ENCODE data around the gene B4GALNT3.

The B4GALNT3 gene

DNA sequence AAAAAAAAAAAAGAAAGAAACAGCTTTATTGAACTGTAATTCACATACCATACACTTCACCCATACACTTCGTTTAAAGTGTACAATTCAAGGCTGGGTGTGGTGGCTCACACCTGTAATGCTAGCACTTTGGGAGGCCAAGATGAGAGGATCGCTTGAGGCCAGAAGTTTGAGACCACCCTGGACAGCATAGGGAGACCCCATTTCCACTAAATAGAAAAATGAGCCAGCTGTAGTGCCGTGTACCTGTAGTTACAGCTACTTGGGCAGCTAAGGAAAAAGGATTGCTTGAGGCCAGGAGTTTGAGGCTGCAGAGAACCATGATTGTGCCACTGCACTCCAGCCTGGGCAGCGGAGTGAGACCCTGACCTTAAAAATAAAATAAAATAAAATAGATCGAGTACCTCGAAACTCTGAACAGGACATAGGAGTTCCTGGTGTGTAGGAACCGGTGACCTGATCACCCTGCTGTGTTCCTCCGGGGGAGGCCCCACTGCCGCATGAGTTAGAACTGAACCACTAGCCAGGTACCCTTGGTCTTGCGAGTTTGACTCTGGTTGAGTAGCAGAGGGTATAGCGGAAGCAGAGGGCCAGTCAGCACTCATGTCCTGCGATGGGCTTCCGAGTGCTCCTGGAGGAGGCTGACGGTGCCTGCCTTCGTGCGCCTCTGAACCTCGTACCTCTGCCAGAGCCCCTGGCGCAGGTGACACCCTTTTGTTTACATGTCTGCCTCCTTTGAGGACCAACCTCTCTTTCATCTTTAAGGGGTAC is 80.0 kb downstream of the B4GALNT3 start:
- no peak for DNase-seq (ENCODE audit: low read depth)

- no peak for DNase-seq (ENCODE audit: low read depth)
Measured at GRCh38 chr12:541676-542324, 82.1 kb downstream of the B4GALNT3 start.

- DNase-seq (ENCODE audit: low read depth) = no peak
Measured at GRCh38 chr12:542395-543113, 82.8 kb downstream of the B4GALNT3 start.

- DNase-seq (ENCODE audit: low read depth) = no peak
Measured at GRCh38 chr12:543114-543451, 83.3 kb downstream of the B4GALNT3 start.

DNA sequence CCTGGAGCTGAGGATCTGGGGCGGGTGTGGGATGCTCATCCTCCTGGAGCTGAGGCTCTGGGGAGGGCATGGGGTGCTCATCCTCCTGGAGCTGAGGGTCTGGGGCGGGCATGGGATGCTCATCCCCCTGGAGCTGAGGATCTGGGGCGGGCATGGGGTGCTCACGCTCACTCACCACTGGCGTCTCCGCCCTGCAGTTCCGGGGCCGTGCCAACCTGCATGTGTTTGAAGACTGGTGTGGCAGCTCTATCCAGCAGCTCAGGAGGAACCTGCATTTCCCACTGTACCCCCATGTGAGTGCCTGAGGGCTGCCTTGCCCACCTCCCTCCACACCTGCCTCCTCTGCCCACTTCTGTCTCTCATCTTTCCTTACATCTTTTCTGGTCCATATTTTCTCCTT is 84.4 kb downstream of the B4GALNT3 start:
- DNase-seq (ENCODE audit: low read depth) = no peak

DNA sequence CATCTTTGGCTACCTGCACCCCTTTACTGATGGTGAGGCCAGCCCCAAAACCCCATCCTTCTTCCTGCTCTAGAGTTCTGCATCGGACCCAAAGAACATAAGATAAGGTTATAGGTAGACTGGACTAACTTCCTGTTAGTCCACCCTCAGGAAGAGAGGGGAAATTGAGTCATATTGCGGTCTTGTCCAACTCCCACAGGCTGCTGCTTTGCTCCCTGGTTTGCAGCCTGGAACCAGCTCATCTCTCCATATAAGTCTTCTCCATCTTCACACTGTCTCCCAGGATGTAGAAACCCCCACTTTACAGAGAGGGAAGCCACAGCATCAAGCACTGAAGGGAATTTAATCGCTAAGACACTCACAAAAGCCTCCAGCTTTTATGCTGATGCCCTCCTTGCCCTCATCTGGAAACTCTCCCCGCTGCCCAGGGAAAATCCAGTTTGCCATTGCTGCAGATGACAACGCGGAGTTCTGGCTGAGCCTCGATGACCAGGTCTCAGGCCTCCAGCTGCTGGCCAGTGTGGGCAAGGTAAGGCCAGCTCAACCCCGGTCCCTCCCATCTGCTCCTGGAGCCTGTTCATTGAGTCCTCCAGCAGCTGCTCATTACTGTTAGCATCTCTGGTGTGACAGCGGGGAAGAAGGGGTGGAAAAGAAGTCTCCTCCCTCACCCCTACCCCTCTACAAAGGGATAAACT is 85.3 kb downstream of the B4GALNT3 start:
- no peak for DNase-seq (ENCODE audit: low read depth)

DNA sequence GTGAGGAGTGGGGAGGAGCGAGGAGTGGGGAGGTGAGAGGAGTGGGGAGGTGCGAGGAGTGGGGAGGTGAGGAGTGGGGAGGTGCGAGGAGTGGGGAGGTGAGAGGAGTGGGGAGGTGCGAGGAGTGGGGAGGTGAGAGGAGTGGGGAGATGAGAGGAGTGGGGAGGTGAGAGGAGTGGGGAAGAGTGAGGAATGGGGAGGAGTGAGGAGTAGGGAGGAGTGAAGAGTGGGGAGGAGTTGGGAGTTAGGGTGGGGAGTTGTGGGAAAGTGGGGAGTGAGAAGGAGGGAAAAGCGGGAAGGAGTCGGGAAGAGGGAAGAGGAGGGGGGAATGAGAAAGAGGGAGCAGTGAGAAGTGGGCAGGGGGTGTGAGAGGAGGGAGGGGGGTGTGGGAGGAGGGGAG is 86.1 kb downstream of the B4GALNT3 start:
- no peak for DNase-seq (ENCODE audit: low read depth)

- DNase-seq (ENCODE audit: low read depth) = no peak
Measured at GRCh38 chr12:546265-546919, 86.7 kb downstream of the B4GALNT3 start.

DNA sequence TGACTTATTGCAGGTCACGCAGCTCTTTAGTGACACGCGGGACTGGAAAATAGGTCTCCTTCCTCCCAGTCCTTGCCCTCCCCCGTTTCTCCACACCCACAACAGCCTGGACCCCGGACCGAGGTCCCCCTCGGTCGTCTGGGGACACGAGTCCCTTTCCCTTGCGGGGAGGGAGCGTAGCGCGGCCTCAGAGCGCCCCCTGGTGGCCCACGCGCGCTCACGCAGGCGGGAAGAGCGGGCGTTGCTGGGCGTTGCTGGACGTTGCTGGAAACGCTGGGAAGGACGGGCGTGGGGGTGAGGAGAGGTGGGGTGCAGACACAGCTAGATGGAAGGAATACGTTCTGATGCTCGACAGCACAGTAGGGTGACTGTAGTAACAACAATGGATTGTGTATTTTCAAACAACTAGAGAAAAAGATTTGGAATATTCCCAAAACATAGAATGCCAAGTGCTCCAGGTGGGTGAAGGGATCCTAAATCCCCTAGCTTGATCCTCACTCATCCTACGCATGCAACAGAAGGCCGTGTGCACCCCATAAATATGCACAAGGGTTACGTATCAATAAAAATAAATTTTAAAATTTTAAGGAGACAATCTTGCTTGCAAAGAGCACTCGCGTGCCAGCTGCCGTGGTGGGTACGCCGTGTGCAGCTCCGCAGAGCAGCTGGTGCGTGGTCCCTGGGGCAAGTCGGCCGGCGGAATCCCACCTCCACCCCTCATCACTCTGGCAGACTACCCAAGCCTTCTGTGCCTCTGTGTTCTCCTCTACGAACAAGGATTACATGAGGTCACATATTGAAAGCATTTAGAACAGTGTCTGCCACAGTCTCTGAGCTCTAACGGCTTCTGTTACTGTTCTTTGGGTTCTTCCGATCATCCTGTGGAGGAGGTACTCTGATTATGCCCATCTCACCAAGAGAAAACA is 87.4 kb downstream of the B4GALNT3 start:
- DNase-seq (ENCODE audit: low read depth) = peak; percentile 53

GRCh38 chr12:547883-548470 is 88.2 kb downstream of the B4GALNT3 start:
- no peak for DNase-seq (ENCODE audit: low read depth)

- no peak for DNase-seq (ENCODE audit: low read depth)
Measured at GRCh38 chr12:549476-550082, 89.8 kb downstream of the B4GALNT3 start.

GRCh38 chr12:550473-551260 is 90.9 kb downstream of the B4GALNT3 start:
- no peak for DNase-seq (ENCODE audit: low read depth)

- no peak for DNase-seq (ENCODE audit: low read depth)
Measured at GRCh38 chr12:552466-552865, 92.7 kb downstream of the B4GALNT3 start.

- peak; percentile 15 for DNase-seq (ENCODE audit: low read depth)
Measured at GRCh38 chr12:553216-554000, 93.7 kb downstream of the B4GALNT3 start.

DNA sequence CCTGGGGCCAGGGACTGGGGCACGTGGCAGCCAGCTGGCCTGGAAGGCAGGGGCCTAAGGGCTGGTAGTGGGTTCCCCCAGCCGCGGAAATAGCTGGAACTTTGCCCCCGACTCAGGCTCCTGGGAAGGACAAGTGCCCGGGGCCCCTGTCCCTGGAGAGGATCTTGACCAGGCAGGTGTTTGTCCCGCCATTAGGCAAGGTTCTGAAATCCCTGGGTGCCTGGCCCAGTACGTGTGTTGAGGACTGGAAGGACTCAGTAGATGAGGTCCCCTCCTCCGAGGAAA is 94.2 kb downstream of the B4GALNT3 start:
- DNase-seq (ENCODE audit: low read depth) = no peak

DNA sequence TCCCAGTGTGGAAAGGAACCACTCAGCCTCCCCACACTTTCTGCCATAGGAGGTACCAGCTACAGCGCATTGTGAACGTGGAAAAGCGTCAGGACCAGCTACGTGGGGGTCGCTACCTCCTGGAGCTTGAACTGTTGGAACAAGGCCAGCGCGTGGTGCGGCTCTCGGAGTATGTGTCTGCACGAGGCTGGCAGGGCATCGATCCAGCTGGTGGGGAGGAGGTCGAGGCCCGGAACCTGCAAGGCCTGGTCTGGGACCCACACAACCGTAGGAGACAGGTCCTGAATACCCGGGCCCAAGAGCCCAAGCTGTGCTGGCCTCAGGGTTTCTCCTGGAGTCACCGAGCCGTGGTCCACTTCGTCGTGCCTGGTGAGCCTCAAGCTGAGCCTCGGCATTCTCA is 96.8 kb downstream of the B4GALNT3 start:
- DNase-seq (ENCODE audit: low read depth) = no peak

DNA sequence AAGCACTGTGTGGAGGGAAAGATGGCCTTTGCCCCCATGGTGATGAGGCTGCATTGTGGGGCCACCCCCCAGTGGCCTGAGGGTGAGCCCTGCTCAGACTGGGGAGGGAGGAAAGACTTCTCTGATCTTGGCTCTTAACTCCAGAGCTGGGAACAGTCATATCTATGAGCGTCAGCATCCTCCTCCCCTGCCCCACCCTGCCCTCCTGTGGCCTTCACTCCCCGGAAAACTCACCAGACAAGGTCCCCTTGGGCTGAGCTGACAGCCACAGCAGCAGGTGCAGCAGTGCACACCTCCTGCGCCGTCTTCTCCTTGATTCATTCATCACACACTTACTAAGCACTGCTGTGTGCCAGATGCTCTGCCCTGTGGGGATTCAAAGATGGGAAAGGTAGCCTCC is 98.8 kb downstream of the B4GALNT3 start:
- no peak for DNase-seq (ENCODE audit: low read depth)

DNA sequence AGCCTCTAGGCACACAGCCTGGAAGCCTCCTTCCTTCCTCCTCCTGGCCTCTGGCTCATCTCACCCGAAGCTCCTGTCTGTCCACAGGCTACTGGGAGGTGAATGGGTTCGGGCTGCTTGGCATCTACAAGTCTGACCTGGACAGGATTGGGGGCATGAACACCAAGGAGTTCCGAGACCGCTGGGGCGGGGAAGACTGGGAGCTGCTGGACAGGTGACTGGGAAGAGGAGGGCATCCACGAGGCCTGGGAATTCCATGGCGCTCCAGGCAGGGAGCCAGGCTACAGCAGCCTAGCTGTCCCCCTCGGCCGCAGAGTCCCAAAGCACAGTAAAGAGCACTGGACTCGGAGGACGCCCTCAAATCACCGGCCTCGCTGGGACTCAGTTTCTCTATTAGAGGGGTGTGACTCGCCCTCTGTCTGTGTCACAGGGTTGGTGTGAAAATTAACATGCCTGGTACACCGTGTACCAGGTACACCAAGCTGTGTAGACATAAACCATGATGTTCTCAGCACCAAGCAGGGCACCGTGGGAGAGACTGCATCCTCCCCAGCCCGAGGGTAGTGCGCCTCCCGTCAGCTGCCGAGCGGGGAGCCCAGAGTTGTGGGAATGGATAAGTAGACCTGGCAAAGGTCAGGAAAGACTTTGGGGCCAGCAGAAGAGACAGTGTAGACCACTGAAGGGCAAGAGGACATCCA is 99.6 kb downstream of the B4GALNT3 start:
- no peak for DNase-seq (ENCODE audit: low read depth)
